Heart right ventricle (tissue), 16 donors: ENCODE data around the gene KIF6. TPM values are rescaled to one million over a fixed set of nuclear protein-coding genes. Genes with fewer than 3 reads are reported as not detected.

Source experiments
- ATAC-seq, 8 donors: fragments of 200-7000 bp; cut with Tn5 transposase; one replicate each; pipeline ENCODE4 v1.9.1; 2020; ENCODE audit warnings: mild to moderate bottlenecking in 8 of 8, moderate library complexity in 8 of 8, moderate number of reproducible peaks in 1 of 8
- DNase-seq, 2 donors: peaks; one replicate each; pipeline ENCODE4 v3.0.0-alpha.2; 2020
- H3K27ac ChIP-seq, 10 donors: fragments of 200-600 bp; sonication (generic) in 2 of 10; one replicate each; pipeline versions ENCODE4 v1.5.0 to v1.8.0; 2020 to 2022; ENCODE audit warnings: mild to moderate bottlenecking in 3 of 10
- H3K27me3 ChIP-seq, 7 donors: fragments of 200-600 bp; one replicate each; pipeline ENCODE4 v1.8.0; 2021 to 2022; ENCODE audit warnings: mild to moderate bottlenecking in 2 of 7
- H3K36me3 ChIP-seq, 9 donors: fragments of 200-600 bp; sonication (generic) in 1 of 9; one replicate each; pipeline versions ENCODE4 v1.5.0 to v1.8.0; 2020 to 2022; ENCODE audit warnings: mild to moderate bottlenecking in 2 of 9
- H3K4me1 ChIP-seq, 9 donors: fragments of 200-600 bp; sonication (generic) in 1 of 9; one replicate each; pipeline versions ENCODE4 v1.5.0 to v1.8.0; 2020 to 2022; ENCODE audit warnings: mild to moderate bottlenecking in 4 of 9
- H3K4me3 ChIP-seq, 10 donors: fragments of 200-600 bp; sonication (generic) in 2 of 10; one replicate each; pipeline versions ENCODE4 v1.5.0 to v1.8.0; 2020 to 2022; ENCODE audit warnings: mild to moderate bottlenecking in 7 of 10, moderate library complexity in 2 of 10
- H3K9me3 ChIP-seq, 11 donors: fragments of 200-600 bp in 10 of 11; sonication (generic) in 2 of 11; one replicate each; pipeline versions ENCODE4 v1.5.0 to v1.8.0; 2013 to 2022; ENCODE audit warnings: mild to moderate bottlenecking in 2 of 11, control low read depth in 1 of 11, moderate library complexity in 1 of 11
- CTCF ChIP-seq, 9 donors: fragments of 200-600 bp; sonication (generic) in 2 of 9; IDR thresholded peaks; one replicate each; pipeline versions ENCODE4 v1.5.0 to v1.8.0; 2021 to 2022; ENCODE audit warnings: antibody characterized with exemption in 9 of 9, mild to moderate bottlenecking in 5 of 9, moderate library complexity in 1 of 9
- whole genome bisulfite sequencing, 2 donors: extraction: QIAGEN DNeasy Blood & Tissue Kit; methylation state at CpG; one replicate each; pipeline ENCODE4 v1.1.7; 2013; ENCODE audit warnings: inconsistent platforms in 1 of 2; 5-methylcytosine and 5-hydroxymethylcytosine counted together
- intact Hi-C, 10 donors: fragments of 100-400 bp; cut with DNase I; formaldehyde crosslinking; loops; one replicate each; pipeline versions ENCODE4 v1.11.1 to v1.14.2; 2022
- polyA plus RNA-seq, 2 donors: library from polyadenylated mRNA; stranded (reverse); fragments of 200-250 nt; gene quantifications; one replicate each; pipeline ENCODE4 v1.2.3, GENCODE V29; 2013
- total RNA-seq, 10 donors: library from RNA; stranded (reverse); fragmentation: NEBNext Ultra II Directional in 3 of 10; extraction: Animal tissue kit (Norgen Biotek cat#: 25700) in 3 of 10; gene quantifications; one replicate each; pipeline versions ENCODE4 v1.2.1 to v1.2.4, GENCODE V29; 2021 to 2023
- donor health status: Arrhythmogenic right ventricular cardiomyopathy.
- donor health status: ischemic (EF 13 %, LVEDD 7.1; RV severe dilation, severe dysfunction).
- donor health status: healthy with polysubstance abuse.
- donor health status: DM: no; HTN: yes; CAD: no.
- donor health status: DM: no; HTN: no; CAD: no.
- donor health status: ischemic (EF 25% LVEDD 6.9; RV normal size, moderate dysfunction).
- donor health status: ischemic (EF 25% LVEDD 5.7; RV mildly dilated, moderate dysfunction).
- donor health status: healthy.
- donor health status: DM: yes; HTN: yes; CAD: no.
- donor health status: Ischemic cardiomyopathy.
- donor health status: ischemic (EF 35%, LVEDD 5.7; RV mildly dilated, moderate dysfunction).
- donor health status: nonischemic (EF 11% LVEDD 7.7; RV severe dilation, severe dysfunction).
- donor health status: DM: yes; HTN: yes; CAD: no.
- donor health status: PGD.
- donor health status: ischemic (EF 29% LVEDD 5.4; RV normal size, mild dysfunction).
- donor health status: nonischemic (EF 23%, LVEDD 6.1; RV moderate dilation, normal function).

The KIF6 gene
- total and polyA plus RNA-seq, 12 donors: 0.01 to 1.6 (median 0.45) TPM; not detected in 2

- DNase-seq (no peak), ATAC-seq (no peak)
- 90 to 94% methylated on average over 3 of the region's 3 CpGs for WGBS, 2 donors
- H3K9me3 ChIP-seq: no peaks in the 10 kb centered on the region
- H3K4me3 ChIP-seq: no peak overlapping the region
- H3K27ac ChIP-seq: no peak overlapping the region
- H3K27me3 ChIP-seq: no peaks in the 10 kb centered on the region
- intact Hi-C loops: no loop called here
- no peak for TF ChIP-seq CTCF (IDR thresholded peaks at IDR 0.05)
- H3K4me1 ChIP-seq: no peaks in the 10 kb centered on the region
- no peaks in the 10 kb centered on the region for H3K36me3 ChIP-seq
These were observed 325.2 kb downstream of the KIF6 start for GRCh38 chr6:39400026-39400425.

GRCh38 chr6:39396854-39397253, 328.4 kb downstream of the KIF6 start:
- Histone ChIP-seq H3K9me3 (no peaks in the 10 kb centered on the region), H3K36me3 (no peaks in the 10 kb centered on the region), H3K27me3 (no peaks in the 10 kb centered on the region), H3K27ac (no peak overlapping the region), H3K4me1 (no peaks in the 10 kb centered on the region), H3K4me3 (no peak overlapping the region)
- intact Hi-C loops: loop anchor here in 1 of 10 donors (10.0 kb wide), 1 partner anchor 188 kb away; no protein-coding TSS in a partner anchor
- TF ChIP-seq CTCF (IDR thresholded peaks at IDR 0.05): no peak
- 84 to 89% methylated on average over 5 of the region's 5 CpGs for WGBS, 2 donors
- ATAC-seq: no peak
- no peak for DNase-seq

GRCh38 chr6:39393075-39393474, 332.1 kb downstream of the KIF6 start:
- ATAC-seq: no peak
- intact Hi-C loops: loop anchor here in 1 of 10 donors (10.0 kb wide), 1 partner anchor 192 kb away; no protein-coding TSS in a partner anchor
- Histone ChIP-seq H3K36me3 (no peaks in the 10 kb centered on the region), H3K4me1 (no peaks in the 10 kb centered on the region), H3K4me3 (no peak overlapping the region), H3K27ac (no peak overlapping the region), H3K27me3 (peaks cover 0 to 4% (median 0%) of the 10 kb centered on the region in 7 donors), H3K9me3 (no peaks in the 10 kb centered on the region)
- DNase-seq: no peak
- 87 to 90% methylated on average over 5 of the region's 5 CpGs for WGBS, 2 donors
- no peak for TF ChIP-seq CTCF (IDR thresholded peaks at IDR 0.05)

- Histone ChIP-seq H3K9me3 (no peaks in the 10 kb centered on the region), H3K27me3 (peaks cover 0 to 4% (median 0%) of the 10 kb centered on the region in 7 donors), H3K4me1 (no peaks in the 10 kb centered on the region), H3K27ac (no peak overlapping the region), H3K36me3 (no peaks in the 10 kb centered on the region), H3K4me3 (no peak overlapping the region)
- intact Hi-C loops: loop anchor here in 1 of 10 donors (10.0 kb wide), 1 partner anchor 194 kb away; no protein-coding TSS in a partner anchor
- 91 to 93% methylated on average over 8 of the region's 8 CpGs for WGBS, 2 donors
- ATAC-seq (no peak), DNase-seq (no peak)
- TF ChIP-seq CTCF (IDR thresholded peaks at IDR 0.05): no peak
These were observed 334.0 kb downstream of the KIF6 start for GRCh38 chr6:39391182-39391581.
